ENCODE measurements around the gene HFM1. TPM values are rescaled to one million over a fixed set of nuclear protein-coding genes. Genes with fewer than 3 reads are reported as not detected.

The HFM1 gene
- total and polyA plus RNA-seq, 4 donors: 1.2 to 3.0 TPM; not detected in 2

Other genes starting within 250 kb of the HFM1 start
- gene CDC7, start 96.0 kb upstream of the HFM1 start, total RNA-seq: 1 to 10 TPM; 1.6 to 3.9 TPM
- under 1 TPM; 0.13 to 0.87 TPM for gene CDC7, start 96.0 kb upstream of the HFM1 start, polyA plus RNA-seq